ENCODE results near the gene BRCC3.

DNA sequence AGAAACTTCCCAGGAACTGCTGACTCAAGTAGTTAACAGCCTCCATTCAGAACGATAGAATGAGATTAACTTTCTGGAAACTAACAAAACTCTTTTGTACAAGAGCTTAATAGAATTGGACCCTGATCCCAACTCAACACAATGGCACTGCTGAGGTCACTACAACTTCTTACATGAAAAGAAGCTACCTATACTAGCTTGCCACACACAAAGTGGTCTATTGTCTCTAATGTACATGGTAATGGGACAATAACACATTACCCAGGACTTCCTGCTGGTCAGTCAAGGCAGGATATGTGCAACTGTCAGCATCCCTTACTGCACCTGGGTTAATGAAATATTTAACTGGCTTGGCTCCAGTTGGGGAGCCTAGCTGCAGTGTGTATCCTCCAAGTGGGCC, 56.2 kb downstream of the BRCC3 start:
- TF ChIP-seq POLR2AphosphoS5 (IDR thresholded peaks at IDR 0.05; ENCODE audit: low read depth, low read length), result no peak
- TF ChIP-seq TAF1 (IDR thresholded peaks at IDR 0.05; ENCODE audit: low read depth, low read length), result no peak
- TF ChIP-seq POLR2A (IDR thresholded peaks at IDR 0.05; ENCODE audit: low read depth, low read length), result no peak
- no peak for TF ChIP-seq POU2F2 (IDR thresholded peaks at IDR 0.05; ENCODE audit: low read depth, low read length)

Measured in GM12891 (cell line).